GM19372 (cell line): Measurements from ENCODE around the gene ADAM17.

Source experiments
- ATAC-seq: cut with Tn5 transposase; IDR thresholded peaks from one replicate; pipeline ENCODE4 v1.9.1; 2021; ENCODE audit warnings: mild to moderate bottlenecking, low read depth, moderate library complexity; ENCODE audit not compliant: unreplicated experiment

The ADAM17 gene

DNA sequence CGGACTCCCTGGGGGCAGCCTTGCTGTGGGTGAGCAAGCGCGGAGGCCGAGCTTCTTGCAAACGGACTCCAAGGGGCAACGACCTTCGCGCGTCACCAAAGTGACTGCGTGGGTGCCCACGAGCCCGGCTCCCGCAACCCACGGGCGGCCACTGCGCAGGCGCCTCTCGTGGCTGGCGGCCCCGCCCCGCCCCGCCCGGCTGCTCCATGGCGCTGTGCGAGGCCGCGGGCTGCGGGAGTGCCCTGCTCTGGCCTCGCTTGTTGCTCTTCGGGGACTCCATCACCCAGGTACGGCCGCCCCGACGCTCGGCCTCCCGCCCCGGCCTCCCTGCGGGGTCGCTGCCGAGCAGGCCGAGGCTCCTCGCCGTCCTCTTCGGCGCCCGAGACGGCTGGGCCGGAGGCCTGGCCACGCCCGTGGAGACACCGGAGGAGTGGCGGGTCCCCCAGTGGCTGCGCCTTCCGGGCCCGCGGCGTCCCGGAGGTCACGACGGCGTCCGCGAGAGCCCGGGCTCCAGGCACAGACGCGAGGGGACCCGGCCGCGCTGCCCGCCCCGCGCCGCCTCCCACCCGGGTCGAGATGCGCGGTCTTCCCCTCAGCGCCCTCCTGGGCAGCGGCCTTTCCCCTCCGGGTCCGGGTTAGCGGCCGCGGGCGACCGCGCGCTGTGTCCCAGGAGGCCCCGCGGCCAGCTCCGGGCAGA lies 81.1 kb downstream of the ADAM17 start, which contains the start of gene IAH1:
TSS of gene IAH1 (plus strand) at position 191 of the 697 bp plus-strand sequence. CDS start at position 207, 16 bp downstream.
- ATAC-seq, result peak; percentile 74

DNA sequence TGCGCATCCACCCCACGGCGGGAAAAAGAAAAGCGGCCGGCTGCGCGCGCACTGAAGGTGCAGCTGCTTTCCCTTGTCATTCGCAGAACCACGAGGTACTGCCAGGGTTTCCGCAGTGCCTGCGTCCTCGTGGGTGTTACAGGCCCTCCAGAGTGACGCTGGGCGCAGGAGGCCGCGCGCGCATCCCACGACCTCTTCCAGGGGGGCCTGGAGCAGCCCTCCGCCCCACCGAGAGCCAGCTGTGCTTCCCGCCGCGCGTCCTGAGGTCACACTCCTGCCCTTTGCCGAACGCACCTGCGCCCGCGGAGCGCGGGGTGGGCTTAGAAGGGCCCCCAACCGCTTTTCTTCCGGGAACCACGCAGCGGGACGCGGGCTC lies 81.7 kb downstream of the ADAM17 start:
- ATAC-seq, result peak; percentile 22

DNA sequence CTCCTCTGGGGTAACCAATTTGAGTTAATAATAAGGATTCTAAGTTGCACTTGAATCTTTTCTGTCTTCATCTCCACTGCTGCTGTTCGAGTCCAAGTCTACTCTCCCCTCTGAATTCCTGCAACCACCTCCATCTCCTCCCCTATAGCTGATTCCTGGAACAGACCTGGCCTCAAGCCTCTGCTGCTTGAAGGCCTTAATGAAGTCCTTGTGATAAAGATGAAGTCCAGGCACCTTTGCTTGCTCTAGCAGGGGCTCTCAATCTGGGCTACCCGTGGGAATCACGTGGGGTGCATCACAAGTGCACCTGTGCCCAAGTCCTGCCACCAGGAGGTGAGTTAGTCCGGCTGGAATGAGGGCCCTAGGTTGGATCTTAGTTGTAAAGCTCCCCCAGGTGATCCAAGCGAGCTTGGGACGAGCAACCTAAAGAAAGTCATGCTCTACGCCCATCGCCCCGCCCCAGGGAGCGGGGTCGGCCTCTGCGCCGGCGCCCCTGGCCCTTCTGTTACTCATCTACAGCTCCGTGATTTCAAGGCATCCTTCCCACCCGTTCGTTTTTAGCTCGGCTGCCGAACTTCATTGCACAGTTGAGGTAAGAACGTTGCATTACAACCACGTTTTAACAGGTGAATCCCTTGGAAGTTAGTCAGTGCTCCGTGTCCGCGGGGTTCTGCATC lies 82.2 kb downstream of the ADAM17 start:
- ATAC-seq, result no peak

DNA sequence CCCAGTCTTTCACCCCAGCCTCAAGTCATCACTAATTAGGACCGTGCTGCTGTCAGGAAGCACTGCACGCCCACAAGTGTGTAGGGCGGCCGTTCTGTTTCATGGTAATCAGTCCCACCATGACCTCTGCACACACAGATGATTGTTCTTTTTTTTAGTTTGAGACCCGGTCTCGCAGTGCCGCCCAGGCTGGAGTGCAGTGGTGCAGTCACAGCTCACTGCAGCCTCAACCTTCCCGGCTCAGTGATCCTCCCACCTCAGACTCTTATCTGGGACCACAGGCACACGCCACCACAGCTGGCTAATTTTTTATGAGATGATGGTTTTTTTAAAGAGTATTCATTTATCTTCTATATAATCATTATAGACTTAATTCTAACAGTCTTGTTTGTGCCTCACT lies 83.1 kb downstream of the ADAM17 start:
- no peak for ATAC-seq

- ATAC-seq, result no peak
These were observed 84.4 kb downstream of the ADAM17 start for GRCh38 chr2:9471206-9471605.

DNA sequence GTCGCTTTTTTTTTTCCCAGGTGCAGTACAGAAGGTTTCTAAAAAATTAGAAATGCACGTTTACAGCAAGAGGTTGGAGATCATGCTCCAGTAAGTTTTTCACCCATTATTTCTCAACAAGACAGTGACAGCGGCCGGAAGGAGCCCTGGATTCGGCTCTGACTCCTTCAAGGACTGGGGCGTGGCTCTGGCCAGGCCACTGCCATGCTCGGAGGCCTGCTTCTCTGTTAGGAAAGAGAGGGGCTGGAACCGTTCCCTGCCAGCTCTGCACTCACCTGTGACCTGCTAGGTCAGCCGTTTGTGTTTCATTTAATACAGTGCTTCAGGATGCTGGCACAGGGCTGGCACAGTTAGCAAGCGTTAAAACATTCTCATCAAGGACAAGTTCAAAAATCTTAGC lies 87.9 kb downstream of the ADAM17 start:
- no peak for ATAC-seq

DNA sequence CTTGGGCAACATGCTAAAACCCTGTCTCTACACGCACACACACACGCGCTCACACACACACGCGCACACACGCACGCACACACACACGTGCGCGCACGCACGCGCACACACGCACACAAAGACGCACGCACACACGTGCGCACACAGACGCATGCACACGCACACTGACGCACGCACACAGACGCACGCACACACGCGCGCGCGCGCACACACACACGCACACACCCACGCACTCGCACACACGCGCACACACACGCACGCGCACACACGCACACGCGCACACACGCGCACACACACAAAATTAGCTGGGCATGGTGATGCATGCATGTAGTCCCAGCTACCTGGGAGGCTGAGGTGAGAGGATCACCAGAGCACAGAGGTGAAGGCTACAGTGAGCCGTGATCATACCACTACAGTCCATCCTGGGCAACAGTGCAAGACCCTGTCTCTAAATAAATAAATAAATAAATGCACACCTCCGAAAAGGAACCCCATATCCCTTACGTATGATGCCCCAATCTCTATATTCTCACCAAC lies 89.4 kb downstream of the ADAM17 start:
- ATAC-seq, result no peak

GRCh38 chr2:9465170-9465569 lies 90.5 kb downstream of the ADAM17 start:
- no peak for ATAC-seq

GRCh38 chr2:9463698-9464034 lies 92.0 kb downstream of the ADAM17 start:
- no peak for ATAC-seq

GRCh38 chr2:9462886-9463697 lies 92.5 kb downstream of the ADAM17 start:
- ATAC-seq, result no peak

- no peak for ATAC-seq
These were observed 93.3 kb downstream of the ADAM17 start for GRCh38 chr2:9462313-9462712.

DNA sequence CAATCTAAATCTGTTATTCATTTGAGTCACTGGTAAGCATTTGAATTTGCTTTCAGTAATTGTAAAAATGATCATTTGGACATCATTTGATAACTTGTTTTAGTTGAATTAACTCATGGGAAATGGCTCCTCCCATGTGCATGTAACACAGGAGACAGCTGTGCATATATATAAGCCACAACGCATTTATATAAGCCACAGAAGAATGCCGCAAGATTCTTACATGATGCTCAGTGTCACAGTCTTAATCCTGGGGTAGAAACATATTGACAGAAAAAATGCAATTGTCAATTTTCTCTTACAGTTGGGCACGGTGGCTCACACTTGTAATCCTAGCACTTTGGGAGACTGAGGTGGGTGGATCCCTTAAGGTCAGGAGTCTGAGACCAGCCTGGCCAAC lies 94.6 kb downstream of the ADAM17 start:
- ATAC-seq, result no peak

- ATAC-seq, result no peak
These were observed 95.1 kb downstream of the ADAM17 start for GRCh38 chr2:9460441-9461017.

DNA sequence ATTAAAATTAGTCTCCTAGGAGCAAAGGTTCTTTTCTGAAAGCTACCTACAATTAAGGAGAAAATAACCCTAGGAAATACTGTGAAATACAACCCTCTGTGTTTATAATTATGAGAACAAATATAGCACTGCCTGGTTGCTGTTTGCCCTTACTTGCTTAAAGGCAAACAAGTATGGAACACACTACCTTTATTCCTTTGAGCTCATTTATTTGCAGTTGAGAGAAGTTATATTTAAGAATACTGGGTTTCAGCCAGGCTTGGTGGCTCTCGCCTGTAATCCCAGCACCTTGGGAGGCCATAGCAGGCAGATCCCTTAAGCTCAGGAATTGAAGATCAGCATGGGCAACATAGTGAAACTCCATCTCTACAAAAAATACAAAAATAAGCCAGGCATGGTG lies 104.4 kb downstream of the ADAM17 start:
- no peak for ATAC-seq

DNA sequence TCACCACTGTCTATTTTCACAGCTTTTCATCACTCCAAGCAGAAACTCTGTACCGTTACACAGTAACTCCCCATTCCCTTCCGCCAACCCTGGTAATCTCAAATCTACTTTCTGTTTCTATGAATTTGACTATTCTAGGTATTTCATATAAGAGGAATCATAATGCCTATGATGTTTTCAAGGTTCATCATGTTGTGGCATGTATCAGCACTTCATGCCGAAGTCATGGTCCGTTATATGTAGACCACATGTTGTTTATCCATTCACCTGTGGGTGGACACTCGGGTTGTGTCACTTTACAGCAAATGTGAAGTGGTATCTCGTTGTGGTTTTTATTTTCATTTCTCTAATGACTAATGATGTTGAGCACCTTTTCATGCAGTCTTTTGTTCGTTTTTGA lies 110.5 kb downstream of the ADAM17 start:
- no peak for ATAC-seq

- ATAC-seq, result no peak
These were observed 112.1 kb downstream of the ADAM17 start for GRCh38 chr2:9443526-9443925.

- ATAC-seq, result no peak
These were observed 114.1 kb downstream of the ADAM17 start for GRCh38 chr2:9441556-9441955.

DNA sequence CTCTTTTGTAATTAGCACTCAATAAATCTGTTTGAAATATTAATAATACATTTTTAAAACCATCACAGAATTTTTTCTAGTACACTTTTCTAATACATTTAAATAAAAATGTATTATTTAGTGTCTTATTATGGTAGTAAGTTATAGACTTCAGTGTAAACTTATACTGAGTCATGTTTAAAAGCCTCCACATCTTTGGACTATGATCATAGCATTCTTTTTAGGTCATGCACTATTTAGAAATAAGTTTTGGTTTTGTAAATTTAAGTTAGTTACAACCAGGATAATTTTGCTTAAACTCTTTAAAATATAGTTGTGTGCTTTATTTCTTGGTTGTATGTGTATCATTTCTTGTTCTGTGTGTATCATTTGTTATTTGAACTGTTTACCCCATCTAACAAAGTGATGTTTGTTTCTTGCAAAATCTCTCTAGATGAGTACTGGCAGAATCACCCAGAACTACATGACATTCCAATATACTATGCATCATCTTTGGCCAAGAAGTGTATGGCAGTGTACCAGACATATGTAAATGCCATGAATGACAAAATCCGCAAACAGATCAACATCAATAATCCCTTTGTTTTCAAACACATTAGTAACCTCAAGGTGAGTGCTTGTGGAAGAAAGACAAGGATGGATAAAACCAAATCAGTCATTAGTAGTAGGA lies 115.4 kb downstream of the ADAM17 start:
- ATAC-seq, result no peak

- no peak for ATAC-seq
These were observed 116.1 kb downstream of the ADAM17 start for GRCh38 chr2:9439536-9439935.
